RWPE2 (cell line): Measurements from ENCODE around the gene C2CD5.
"Not testable (repeated sequence)": the region's sequence is repeated elsewhere in the genome, so short reads cannot be mapped to it uniquely, and the experiment has no call there.

Experiments used
- ATAC-seq: fragments of 200-7000 bp; cut with Tn5 transposase; 3 replicates; pipeline ENCODE4 v1.9.1; 2021; ENCODE audit warnings: low read depth
- DNase-seq: peaks from one replicate; pipeline ENCODE4 v3.0.0-alpha.2; 2020; ENCODE audit warnings: low spot score
- H3K27ac ChIP-seq: fragments of 450-650 bp; 2 replicates; pipeline ENCODE4 v1.5.1; 2017; ENCODE audit warnings: mild to moderate bottlenecking; ENCODE audit not compliant: poor library complexity, severe bottlenecking
- H3K27me3 ChIP-seq: fragments of 250-450 bp; sonication (Bioruptor Pico); 2 replicates; pipeline ENCODE4 v1.5.1; 2021; ENCODE audit warnings: mild to moderate bottlenecking, moderate library complexity; ENCODE audit not compliant: insufficient read depth, poor library complexity, severe bottlenecking
- H3K36me3 ChIP-seq: fragments of 250-450 bp; sonication (Bioruptor Pico); 2 replicates; pipeline ENCODE4 v1.5.1; 2020; ENCODE audit warnings: low read depth, mild to moderate bottlenecking, moderate library complexity
- H3K4me1 ChIP-seq: fragments of 250-450 bp; sonication (Bioruptor Pico); 2 replicates; pipeline ENCODE4 v1.5.1; 2021; ENCODE audit warnings: mild to moderate bottlenecking, moderate library complexity; ENCODE audit not compliant: insufficient read depth, poor library complexity, severe bottlenecking
- H3K4me3 ChIP-seq: fragments of 250-450 bp; sonication (Bioruptor Pico); 2 replicates; pipeline ENCODE4 v1.5.1; 2021; ENCODE audit warnings: mild to moderate bottlenecking, moderate library complexity; ENCODE audit not compliant: severe bottlenecking
- H3K9me3 ChIP-seq: fragments of 250-450 bp; sonication (Bioruptor Pico); 2 replicates; pipeline ENCODE4 v1.5.1; 2021; ENCODE audit warnings: mild to moderate bottlenecking, moderate library complexity; ENCODE audit not compliant: severe bottlenecking
- TF ChIP-seq, protein P1 (sequence below): fragments of 450-650 bp; IDR thresholded peaks from one replicate; pipeline ENCODE4 v1.5.1; 2017; ENCODE audit warnings: mild to moderate bottlenecking, moderate library complexity; ENCODE audit not compliant: poor library complexity, severe bottlenecking

The C2CD5 gene

DNA sequence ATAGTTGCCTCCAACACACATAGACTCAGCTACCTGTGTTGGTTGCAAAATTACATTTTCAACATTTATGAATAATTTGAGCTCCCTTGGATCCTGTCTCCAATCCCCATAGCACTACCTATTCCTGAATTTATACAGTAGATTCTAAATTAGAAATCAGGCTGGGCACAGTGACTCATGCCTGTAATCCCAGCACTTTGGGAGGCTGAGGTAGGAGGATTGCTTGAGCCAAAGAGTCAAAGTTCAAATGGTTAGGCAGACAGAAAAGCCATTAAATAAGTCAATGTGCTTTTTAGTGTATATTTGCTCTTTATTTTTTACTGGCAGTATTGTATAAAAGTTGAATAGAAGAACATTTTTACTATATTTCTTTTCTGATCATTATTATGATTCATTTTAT lies 24.9 kb upstream of the C2CD5 start:
- H3K4me3 ChIP-seq, result no peak overlapping the region
- ATAC-seq (no peak), DNase-seq (no peak)
- H3K4me1 ChIP-seq, result no peaks in the 10 kb centered on the region
- H3K27ac ChIP-seq, result no peak overlapping the region
- H3K9me3 ChIP-seq, result no peaks in the 10 kb centered on the region
- H3K27me3 ChIP-seq, result no peaks in the 10 kb centered on the region
- H3K36me3 ChIP-seq, result no peaks in the 10 kb centered on the region
- TF ChIP-seq, protein P1, sequence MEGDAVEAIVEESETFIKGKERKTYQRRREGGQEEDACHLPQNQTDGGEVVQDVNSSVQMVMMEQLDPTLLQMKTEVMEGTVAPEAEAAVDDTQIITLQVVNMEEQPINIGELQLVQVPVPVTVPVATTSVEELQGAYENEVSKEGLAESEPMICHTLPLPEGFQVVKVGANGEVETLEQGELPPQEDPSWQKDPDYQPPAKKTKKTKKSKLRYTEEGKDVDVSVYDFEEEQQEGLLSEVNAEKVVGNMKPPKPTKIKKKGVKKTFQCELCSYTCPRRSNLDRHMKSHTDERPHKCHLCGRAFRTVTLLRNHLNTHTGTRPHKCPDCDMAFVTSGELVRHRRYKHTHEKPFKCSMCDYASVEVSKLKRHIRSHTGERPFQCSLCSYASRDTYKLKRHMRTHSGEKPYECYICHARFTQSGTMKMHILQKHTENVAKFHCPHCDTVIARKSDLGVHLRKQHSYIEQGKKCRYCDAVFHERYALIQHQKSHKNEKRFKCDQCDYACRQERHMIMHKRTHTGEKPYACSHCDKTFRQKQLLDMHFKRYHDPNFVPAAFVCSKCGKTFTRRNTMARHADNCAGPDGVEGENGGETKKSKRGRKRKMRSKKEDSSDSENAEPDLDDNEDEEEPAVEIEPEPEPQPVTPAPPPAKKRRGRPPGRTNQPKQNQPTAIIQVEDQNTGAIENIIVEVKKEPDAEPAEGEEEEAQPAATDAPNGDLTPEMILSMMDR, result no peak

DNA sequence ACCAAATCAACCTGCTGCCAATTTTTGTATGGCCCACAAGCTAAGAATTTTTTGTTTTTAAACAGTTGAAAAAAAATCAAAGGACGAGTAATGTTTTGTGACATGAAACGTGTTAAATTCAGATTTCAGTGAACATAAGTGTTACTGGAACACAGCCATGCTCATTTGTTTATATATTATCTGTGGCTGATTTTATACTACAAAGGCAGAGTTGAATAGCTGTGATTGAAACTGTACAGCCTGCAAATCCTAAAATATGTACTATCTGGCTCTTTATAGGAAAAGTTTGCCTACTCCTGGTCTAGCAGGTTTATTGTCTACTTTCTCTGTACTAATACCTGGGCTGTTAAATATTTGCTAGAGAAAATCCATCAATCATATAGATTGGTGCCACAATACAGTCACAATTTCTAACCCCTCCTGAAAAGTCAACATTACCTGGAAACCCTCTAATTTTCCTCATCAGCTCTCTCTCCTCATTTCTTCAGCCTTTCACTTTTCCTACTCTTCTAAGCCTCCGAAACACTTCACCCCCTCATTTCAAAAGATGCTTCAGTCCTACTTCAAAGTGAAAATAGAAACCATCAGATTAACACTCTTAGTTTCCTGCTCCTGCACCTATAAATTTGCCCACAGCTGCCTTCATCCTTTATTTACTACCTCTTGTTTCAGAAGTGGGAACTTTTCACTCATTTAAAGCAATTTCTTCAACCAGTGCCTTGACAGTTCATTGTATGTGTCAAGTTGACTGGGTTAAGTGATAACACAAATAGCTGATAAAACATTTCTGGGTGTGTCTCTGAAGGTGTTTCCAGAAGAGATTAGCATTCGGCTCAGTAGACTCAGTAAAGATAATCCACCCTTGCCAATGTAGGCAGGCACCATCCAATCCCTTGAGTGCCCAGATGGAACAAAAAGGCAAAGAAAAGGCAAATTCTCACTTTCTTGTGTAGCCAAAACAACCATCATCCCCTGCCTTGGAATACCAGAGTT lies 18.0 kb upstream of the C2CD5 start:
- DNase-seq (no peak), ATAC-seq (no peak)
- H3K4me1 ChIP-seq, result no peaks in the 10 kb centered on the region
- H3K27ac ChIP-seq, result no peak overlapping the region
- TF ChIP-seq, protein P1, result no peak
- H3K9me3 ChIP-seq, result no peaks in the 10 kb centered on the region
- no peak overlapping the region for H3K4me3 ChIP-seq
- H3K27me3 ChIP-seq, result no peaks in the 10 kb centered on the region
- no peaks in the 10 kb centered on the region for H3K36me3 ChIP-seq

DNA sequence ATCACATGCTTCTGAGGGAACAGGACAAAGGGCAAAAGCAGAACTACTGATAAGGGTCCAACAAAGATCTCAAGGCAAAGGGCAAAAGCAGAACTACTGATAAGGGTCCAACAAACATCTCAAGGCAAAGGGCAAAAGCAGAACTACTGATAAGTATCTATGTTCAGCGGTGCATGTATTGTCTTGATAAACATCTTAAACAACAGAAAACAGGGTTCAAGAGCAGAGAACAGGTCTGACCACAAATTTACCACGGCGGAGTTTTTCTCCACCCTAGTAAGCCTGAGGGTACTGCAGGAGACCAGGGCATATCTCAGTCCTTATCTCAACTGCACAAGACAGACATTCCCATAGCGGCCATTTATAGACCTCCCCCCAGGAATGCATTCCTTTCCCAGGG lies 10.4 kb upstream of the C2CD5 start:
- H3K27me3 ChIP-seq, H3K36me3 ChIP-seq, ATAC-seq, H3K27ac ChIP-seq, DNase-seq, H3K4me3 ChIP-seq, H3K9me3 ChIP-seq, H3K4me1 ChIP-seq: not testable (repeated sequence)

DNA sequence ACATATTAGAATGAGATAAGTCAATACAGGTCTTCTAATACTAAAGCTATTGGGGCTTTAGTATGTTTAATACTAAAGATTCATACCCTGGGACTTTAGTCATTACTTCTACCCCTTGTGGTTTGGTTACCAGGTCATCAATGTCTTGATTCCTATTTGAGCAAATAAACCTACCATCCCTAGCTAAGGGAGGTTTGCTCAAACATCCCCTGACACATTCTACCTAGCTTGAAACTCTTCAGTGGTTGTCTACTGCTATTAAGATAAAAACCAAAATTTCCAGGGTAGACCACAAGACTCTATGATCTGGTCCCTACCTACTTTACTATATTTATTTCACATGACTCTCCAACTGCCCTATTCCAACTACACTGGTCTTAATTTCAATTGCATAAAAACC lies 7.3 kb upstream of the C2CD5 start:
- ATAC-seq (no peak), DNase-seq (no peak)
- Histone ChIP-seq H3K27me3 (no peaks in the 10 kb centered on the region), H3K9me3 (no peaks in the 10 kb centered on the region), H3K27ac (no peak overlapping the region), H3K4me3 (no peak overlapping the region), H3K36me3 (no peaks in the 10 kb centered on the region), H3K4me1 (no peaks in the 10 kb centered on the region)
- TF ChIP-seq, protein P1, result no peak

DNA sequence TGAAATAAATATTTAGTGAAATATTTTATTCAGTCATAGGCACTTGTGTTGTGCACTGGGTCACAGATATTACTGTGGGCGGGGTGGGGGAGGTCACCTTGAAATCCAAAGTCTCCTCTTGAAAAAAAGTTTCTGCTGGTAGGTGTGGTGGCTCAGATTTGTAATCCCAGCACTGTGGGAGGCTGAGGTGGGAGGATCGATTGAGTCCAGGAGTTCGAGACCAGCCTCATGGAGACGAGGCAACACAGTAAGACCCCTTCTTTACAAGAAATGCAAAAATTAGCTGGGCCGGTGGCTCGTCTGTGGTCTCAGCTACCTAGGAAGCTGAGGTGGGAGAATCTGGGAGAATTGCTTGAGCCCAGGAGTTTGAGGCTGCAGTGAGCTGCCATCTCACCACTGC lies 913 bp upstream of the C2CD5 start:
- no peak for ATAC-seq
- no peak overlapping the region for H3K4me3 ChIP-seq
- H3K9me3 ChIP-seq, result no peaks in the 10 kb centered on the region
- H3K36me3 ChIP-seq, result no peaks in the 10 kb centered on the region
- no peak overlapping the region for H3K27ac ChIP-seq
- H3K4me1 ChIP-seq, result no peaks in the 10 kb centered on the region
- no peaks in the 10 kb centered on the region for H3K27me3 ChIP-seq
- TF ChIP-seq, protein P1, result no peak
- DNase-seq, result no peak
